Right cardiac atrium (tissue), 5 donors: ENCODE data around the gene TMEM200C. TPM values are rescaled to one million over a fixed set of nuclear protein-coding genes. Genes with fewer than 3 reads are reported as not detected.

Source experiments
- ATAC-seq, 2 donors: fragments of 200-7000 bp; cut with Tn5 transposase; one replicate each; pipeline versions ENCODE4 v1.8.0 to v1.9.1; 2020; ENCODE audit warnings: moderate library complexity in 2 of 2, mild to moderate bottlenecking in 1 of 2
- DNase-seq, 3 donors: peaks; one replicate each; pipeline ENCODE4 v3.0.0-alpha.2; 2020
- H3K27ac ChIP-seq: one replicate; pipeline ENCODE4 v1.5.1; 2013; ENCODE audit warnings: mild to moderate bottlenecking, low read length, control low read depth, moderate library complexity
- H3K27me3 ChIP-seq: one replicate; pipeline ENCODE4 v1.6.1; 2013; ENCODE audit not compliant: control insufficient read depth, insufficient read depth
- H3K4me1 ChIP-seq: one replicate; pipeline ENCODE4 v1.6.1; 2013; ENCODE audit warnings: low read length; ENCODE audit not compliant: control insufficient read depth, insufficient read depth
- H3K4me3 ChIP-seq: one replicate; pipeline ENCODE4 v1.5.1; 2013; ENCODE audit warnings: low read length, control low read depth
- H3K9me3 ChIP-seq: one replicate; pipeline ENCODE4 v1.6.1; 2013; ENCODE audit warnings: low read length; ENCODE audit not compliant: control insufficient read depth
- WGBS: extraction: QIAGEN DNeasy Blood & Tissue Kit; methylation state at CpG from one replicate; pipeline ENCODE4 v1.1.7; 2013; 5-methylcytosine and 5-hydroxymethylcytosine counted together
- intact Hi-C, 4 donors: fragments of 100-400 bp; cut with DNase I; formaldehyde crosslinking; loops; one replicate each; pipeline versions ENCODE4 v1.11.0 to v1.14.0; 2022 to 2023
- polyA plus RNA-seq: library from polyadenylated mRNA; stranded (reverse); fragments of 200-250 nt; gene quantifications from one replicate; pipeline ENCODE4 v1.2.3, GENCODE V29; 2013
- total RNA-seq, 4 donors: library from RNA; stranded (reverse); fragmentation: NEBNext Ultra II Directional; extraction: Animal tissue kit (Norgen Biotek cat#: 25700); gene quantifications; one replicate each; pipeline ENCODE4 v1.2.1, GENCODE V29; 2021
- donor health status: healthy with polysubstance abuse.
- donor health status: DM: no; HTN: yes; CAD: no.
- donor health status: DM: no; HTN: no; CAD: no.
- donor health status: DM: no; HTN: yes; CAD: no; lungs with severe emphysema.
- donor health status: DM: yes; HTN: yes; CAD: no.

TMEM200C gene
- total and polyA plus RNA-seq, 5 donors, result 1.1 to 8.4 (median 5.7) TPM

DNA sequence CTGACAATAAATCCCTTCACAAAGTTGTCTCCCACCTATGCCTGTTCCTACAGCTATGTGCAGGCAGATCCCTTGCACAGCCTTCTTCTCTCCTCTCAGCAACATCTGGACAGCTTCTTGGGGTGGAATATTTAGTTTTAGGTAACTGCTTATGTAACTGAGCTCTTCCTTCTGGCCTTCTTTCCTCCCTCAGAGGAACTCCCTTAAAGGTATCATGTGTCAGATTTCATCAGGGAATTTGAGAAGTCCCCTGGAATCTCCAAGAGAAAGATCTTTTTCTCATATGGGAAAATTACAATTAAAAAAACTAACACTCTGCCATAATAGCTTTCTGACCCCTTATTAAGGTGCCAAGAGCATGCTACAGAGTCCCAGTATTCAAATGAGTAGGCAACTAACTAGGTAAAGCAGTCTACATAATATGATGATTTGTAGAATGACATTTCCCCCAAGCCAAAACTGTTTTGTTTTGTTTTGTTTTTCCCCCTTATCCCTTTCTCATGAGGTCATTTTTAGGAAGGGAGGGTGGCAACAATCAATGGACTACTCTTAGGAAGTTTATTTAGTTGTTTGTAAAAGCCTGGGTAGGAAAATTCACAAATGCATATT is 2.4 kb downstream of the TMEM200C start:
- Histone ChIP-seq H3K4me3 (no peak overlapping the region), H3K4me1 (no peaks in the 10 kb centered on the region), H3K9me3 (no peaks in the 10 kb centered on the region), H3K27me3 (no peaks in the 10 kb centered on the region), H3K27ac (no peak overlapping the region)
- DNase-seq (no peak), ATAC-seq (no peak)
- intact Hi-C loops, result loop anchor here in 1 of 4 donors (10.0 kb wide), 1 partner anchor 242 kb away; no protein-coding TSS in a partner anchor

DNA sequence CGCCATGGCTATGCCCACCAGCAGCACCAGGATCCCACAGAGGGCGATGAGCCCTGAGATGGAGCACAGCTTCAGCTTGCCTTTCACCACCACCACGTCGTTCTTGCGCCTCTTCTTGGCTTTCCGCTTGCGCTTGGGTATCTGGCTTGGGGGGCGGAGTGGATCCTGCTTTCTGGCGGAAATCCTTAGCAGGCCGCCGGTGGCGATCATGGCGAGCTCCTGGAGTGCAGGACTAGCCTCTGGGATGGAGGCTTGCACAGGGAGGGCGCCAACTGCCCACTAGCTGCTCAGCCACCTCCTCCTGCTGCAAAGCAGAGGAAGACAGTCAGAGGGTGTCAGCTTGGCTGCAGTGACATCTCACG is 3.5 kb downstream of the TMEM200C start:
- intact Hi-C loops, result loop anchor here in 1 of 4 donors (10.0 kb wide), 1 partner anchor 243 kb away; no protein-coding TSS in a partner anchor
- H3K27me3 ChIP-seq, result no peaks in the 10 kb centered on the region

DNA sequence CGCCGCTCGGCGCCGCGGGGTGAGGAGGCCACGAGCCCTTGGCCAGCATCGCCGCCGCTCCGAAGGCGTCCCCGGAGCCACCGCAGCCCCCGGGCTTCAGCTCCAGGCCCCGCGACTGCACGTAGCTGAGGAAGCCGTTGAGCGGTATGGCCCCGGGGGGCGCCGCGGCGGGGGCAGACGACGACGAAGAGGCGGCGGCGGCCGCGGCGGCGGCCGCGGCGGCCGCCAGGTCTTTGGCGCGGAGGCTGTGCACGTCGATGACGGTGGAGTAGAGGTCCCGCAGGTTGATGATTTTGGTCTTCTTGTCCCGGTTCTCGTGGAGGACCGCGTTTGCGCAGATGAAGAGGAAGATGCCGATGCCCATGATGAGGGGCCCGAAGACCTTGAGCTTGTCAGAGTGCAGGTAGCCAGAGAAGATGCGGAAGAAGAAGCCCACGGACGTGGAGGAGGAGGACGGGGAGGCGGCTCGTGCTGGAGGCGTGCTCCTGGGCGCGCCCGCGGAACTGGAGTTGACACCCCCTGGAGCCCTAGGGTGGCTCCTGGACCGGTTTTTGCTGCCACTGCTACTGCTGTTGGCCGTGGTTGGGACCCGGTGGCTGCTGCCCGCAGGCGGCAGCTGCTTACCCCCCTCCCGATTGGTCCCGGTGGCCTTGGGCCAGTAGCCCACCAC is 4.0 kb downstream of the TMEM200C start:
- peak overlapping the region; percentile 49 for H3K4me3 ChIP-seq
- no peaks in the 10 kb centered on the region for H3K4me1 ChIP-seq
- DNase-seq, result peak; percentile 14 to 54 (median 30)
- intact Hi-C loops, result loop anchor here in 1 of 4 donors (10.0 kb wide), 1 partner anchor 243 kb away; no protein-coding TSS in a partner anchor
- no peaks in the 10 kb centered on the region for H3K9me3 ChIP-seq
- WGBS, result 15% methylated on average over 69 of the region's 70 CpGs
- no peaks in the 10 kb centered on the region for H3K27me3 ChIP-seq
- H3K27ac ChIP-seq, result no peak overlapping the region
- ATAC-seq, result no peak

More for the DNA sequence above, 3.5 kb downstream of the TMEM200C start:
- Histone ChIP-seq H3K27ac (no peak overlapping the region), H3K4me1 (no peaks in the 10 kb centered on the region), H3K9me3 (no peaks in the 10 kb centered on the region), H3K4me3 (no peak overlapping the region)
- ATAC-seq (no peak), DNase-seq (peak in 1 of 3 donors; percentile 54)
- WGBS, result 62% methylated on average over 15 of the region's 15 CpGs

DNA sequence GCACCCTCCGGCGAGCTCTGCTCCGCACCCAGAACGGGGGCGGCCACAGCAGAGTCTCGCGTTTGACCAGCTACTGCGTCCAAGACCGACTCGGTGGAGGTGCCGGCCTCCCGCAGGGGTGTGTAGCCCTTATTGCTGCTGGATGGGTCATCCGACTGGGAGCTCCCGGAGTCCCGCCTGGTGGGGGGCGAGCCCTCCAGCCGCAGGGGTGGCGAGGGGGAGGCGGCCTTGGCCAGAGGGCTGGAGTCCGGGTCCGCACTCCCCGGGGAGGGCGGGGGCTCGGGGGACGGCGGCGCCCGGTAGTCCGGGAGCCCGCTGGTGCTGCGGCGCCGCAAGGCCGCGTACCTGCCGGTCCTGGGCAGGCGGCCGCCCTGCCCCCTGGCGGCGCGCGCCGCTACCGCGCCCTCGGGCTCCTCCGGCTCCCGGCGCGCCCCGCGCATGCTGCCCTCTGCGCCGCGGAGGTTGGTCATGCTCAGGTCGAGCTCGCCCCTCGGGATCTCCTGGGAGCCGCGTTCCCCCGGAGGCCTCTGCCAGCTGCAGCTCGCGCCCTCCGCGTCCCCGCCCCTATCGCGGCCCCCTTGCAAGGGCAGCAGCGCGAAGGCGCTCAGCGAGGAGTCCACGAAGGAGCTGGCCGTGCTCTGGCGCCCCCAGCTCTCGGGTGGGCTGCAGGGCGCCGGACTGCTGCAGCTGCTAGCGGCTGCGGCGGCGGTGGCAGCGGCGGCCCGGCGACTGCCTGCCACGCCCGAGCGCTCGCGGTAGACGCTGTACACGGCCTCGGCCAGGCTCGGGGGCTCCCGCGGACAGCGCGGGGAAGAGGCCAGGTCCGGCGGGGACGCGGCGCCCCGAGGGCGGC is 4.8 kb downstream of the TMEM200C start:
- H3K9me3 ChIP-seq, result no peaks in the 10 kb centered on the region
- intact Hi-C loops, result loop anchor here in 1 of 4 donors (10.0 kb wide), 1 partner anchor 244 kb away; no protein-coding TSS in a partner anchor
- peak overlapping the region; percentile 49 for H3K4me3 ChIP-seq
- WGBS, result 3% methylated on average over 106 of the region's 106 CpGs
- DNase-seq, result peak; percentile 49 to 77 (median 67)
- H3K4me1 ChIP-seq, result no peaks in the 10 kb centered on the region
- ATAC-seq, result peak; percentile 86 to 87
- H3K27me3 ChIP-seq, result no peaks in the 10 kb centered on the region
- no peak overlapping the region for H3K27ac ChIP-seq

DNA sequence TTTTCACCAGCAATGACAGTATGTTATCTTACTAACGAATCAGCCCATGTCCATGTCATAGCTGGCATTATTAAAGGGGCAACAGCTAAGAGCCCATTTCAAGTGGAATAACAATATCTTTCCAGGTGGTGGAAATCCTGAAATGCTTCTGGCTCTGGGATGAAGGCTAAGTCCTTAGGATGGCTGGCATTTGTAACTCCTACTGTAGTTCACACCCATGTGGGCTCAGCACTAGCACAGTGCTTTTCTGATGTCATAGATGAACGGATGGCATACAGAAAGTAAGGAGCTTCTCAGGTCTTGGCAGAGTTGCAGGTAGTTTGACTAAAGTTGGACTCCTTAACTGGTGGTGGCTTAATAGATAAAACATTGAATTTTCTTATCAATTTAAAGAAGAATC is 10.0 kb downstream of the TMEM200C start:
- ATAC-seq (no peak), DNase-seq (no peak)
- 57% methylated on average over 2 of the region's 2 CpGs for WGBS
- Histone ChIP-seq H3K27me3 (no peaks in the 10 kb centered on the region), H3K9me3 (no peaks in the 10 kb centered on the region), H3K4me3 (no peak overlapping the region), H3K4me1 (no peaks in the 10 kb centered on the region), H3K27ac (no peak overlapping the region)
- intact Hi-C loops, result loop anchor here in 1 of 4 donors (10.0 kb wide), 1 partner anchor 339 kb away; no protein-coding TSS in a partner anchor

DNA sequence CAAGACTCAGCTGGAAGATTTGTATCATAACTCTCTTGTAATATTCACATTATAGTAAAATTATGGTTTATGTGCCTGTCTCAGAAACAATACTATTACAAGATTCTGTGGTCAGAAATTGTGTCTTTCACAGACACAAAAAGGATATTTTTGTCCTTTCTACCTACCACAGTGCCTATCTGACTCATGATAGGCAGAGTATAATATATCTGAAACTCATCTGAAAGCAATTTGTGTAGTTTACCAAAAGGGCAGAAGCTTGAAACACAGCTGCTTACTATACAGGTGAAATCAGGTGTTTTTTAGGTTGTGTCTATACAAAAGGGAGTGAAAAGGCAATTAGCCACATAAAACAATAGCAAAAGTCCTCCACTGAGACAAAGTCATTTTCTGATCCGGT is 10.9 kb downstream of the TMEM200C start:
- intact Hi-C loops, result loop anchor here in 1 of 4 donors (10.0 kb wide), 1 partner anchor 340 kb away; no protein-coding TSS in a partner anchor
- Histone ChIP-seq H3K4me1 (no peaks in the 10 kb centered on the region), H3K27ac (no peak overlapping the region), H3K9me3 (no peaks in the 10 kb centered on the region), H3K4me3 (no peak overlapping the region), H3K27me3 (no peaks in the 10 kb centered on the region)
- DNase-seq (no peak), ATAC-seq (no peak)
- 83% methylated on average over 1 of the region's 1 CpG for whole genome bisulfite sequencing

DNA sequence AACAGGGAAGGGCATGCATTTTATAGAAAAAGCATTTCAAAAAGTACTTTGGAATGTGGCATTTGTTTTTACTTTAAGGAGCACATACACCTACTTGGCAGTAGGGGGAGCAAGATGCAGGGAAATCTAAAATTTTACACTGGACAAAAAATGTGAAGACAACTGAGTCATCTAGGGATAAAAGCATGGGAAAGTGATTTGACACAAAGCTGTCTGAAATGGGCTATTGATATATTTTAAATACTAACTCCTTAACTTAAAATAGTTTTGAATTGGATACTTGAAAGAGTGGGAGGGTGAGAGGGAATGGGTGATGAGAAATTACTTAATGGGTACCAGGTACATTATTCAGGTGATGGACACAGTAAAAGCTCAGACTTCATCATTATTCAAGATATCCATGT is 15.8 kb downstream of the TMEM200C start:
- Histone ChIP-seq H3K27ac (no peak overlapping the region), H3K4me1 (no peaks in the 10 kb centered on the region), H3K27me3 (no peaks in the 10 kb centered on the region), H3K4me3 (no peak overlapping the region), H3K9me3 (no peaks in the 10 kb centered on the region)
- DNase-seq, result no peak
- no peak for ATAC-seq
- intact Hi-C loops, result loop anchor here (2.0 to 10.0 kb wide), 5 partner anchors 335 to 1005 kb away; no protein-coding TSS in a partner anchor

DNA sequence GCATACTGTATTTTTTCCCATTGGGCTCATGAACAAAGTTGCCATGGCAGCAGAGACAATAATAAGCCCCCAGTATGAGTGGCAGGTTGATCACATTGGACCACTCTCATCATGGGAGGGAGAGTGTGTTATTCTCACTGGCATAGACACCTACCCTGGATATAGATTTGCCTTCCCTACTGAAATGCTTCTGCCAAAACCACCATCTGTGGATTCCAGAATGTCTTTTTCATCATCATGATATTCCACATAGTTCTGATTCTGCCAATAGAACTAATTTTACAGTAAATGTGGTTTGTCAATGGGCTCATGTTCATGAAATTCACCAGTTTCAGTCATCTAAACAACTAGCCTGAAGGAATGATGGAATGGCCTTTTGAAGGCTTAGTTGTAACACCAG is 18.4 kb downstream of the TMEM200C start:
- Histone ChIP-seq H3K4me3 (no peak overlapping the region), H3K4me1 (no peaks in the 10 kb centered on the region), H3K9me3 (no peaks in the 10 kb centered on the region), H3K27ac (no peak overlapping the region), H3K27me3 (no peaks in the 10 kb centered on the region)
- intact Hi-C loops, result loop anchor here in 3 of 4 donors (5.0 to 10.0 kb wide), 4 partner anchors 338 to 1008 kb away; no protein-coding TSS in a partner anchor
- ATAC-seq, result no peak
- no peak for DNase-seq

DNA sequence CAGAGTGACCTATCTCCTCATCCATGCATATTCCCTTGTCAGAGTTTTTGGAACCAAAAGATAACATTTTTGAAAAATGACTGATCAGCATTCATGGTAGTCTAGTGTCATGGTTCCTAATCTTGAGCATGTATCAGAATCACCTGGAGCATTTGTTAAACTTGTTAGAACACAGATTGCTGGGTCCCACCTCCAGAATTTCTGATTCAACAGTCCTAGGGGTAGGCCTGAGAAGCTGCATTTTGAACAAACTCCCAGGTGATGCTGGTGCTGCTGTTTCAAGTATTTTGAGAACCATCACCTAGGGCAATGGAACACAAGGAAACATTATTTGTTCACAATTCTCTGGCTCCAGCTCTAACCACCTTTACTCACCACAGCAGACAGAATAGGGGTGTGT is 21.0 kb downstream of the TMEM200C start:
- no peaks in the 10 kb centered on the region for H3K4me1 ChIP-seq
- intact Hi-C loops, result loop anchor here in 2 of 4 donors (10.0 kb wide), 3 partner anchors 340 to 1010 kb away; no protein-coding TSS in a partner anchor
- no peak overlapping the region for H3K27ac ChIP-seq
- H3K27me3 ChIP-seq, result no peaks in the 10 kb centered on the region
- no peak for ATAC-seq
- no peak overlapping the region for H3K4me3 ChIP-seq
- no peaks in the 10 kb centered on the region for H3K9me3 ChIP-seq
- DNase-seq, result no peak

DNA sequence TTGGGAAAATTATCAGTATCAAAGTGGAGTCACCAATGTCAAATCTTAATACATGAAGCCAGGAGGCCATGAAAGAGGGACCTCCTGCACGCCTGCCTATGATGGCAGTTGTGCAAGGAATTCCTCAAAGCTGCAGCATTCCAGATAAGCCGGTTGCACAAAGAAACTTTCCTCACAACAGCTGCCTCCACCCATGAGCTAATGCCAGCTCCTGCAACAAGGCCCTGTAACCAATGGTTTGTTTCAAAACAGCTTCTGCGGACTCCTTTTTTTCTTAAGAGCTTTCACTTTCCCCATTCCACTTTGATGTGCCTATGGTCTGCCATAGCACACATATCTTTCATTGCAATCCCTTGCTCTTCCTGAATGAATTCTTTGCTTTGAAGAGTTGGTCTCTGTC is 22.4 kb downstream of the TMEM200C start:
- Histone ChIP-seq H3K27ac (no peak overlapping the region), H3K4me3 (no peak overlapping the region), H3K27me3 (no peaks in the 10 kb centered on the region), H3K4me1 (no peaks in the 10 kb centered on the region), H3K9me3 (no peaks in the 10 kb centered on the region)
- WGBS, result 47% methylated on average over 3 of the region's 3 CpGs
- ATAC-seq (no peak), DNase-seq (no peak)
- intact Hi-C loops, result loop anchor here in 2 of 4 donors (10.0 kb wide), 3 partner anchors 342 to 1012 kb away; no protein-coding TSS in a partner anchor
